ENCODE measurements around the gene WDR38. TPM values are rescaled to one million over a fixed set of nuclear protein-coding genes. Genes with fewer than 3 reads are reported as not detected.
A peak's percentile ranks its signal among the peaks of the same experiment; 100 is the strongest.

WDR38 gene
- total and polyA plus RNA-seq, 2 of the 13 experiments (the other 11 are each of a cell fraction or from before 2014, with no cell fraction given), result not detected

DNA sequence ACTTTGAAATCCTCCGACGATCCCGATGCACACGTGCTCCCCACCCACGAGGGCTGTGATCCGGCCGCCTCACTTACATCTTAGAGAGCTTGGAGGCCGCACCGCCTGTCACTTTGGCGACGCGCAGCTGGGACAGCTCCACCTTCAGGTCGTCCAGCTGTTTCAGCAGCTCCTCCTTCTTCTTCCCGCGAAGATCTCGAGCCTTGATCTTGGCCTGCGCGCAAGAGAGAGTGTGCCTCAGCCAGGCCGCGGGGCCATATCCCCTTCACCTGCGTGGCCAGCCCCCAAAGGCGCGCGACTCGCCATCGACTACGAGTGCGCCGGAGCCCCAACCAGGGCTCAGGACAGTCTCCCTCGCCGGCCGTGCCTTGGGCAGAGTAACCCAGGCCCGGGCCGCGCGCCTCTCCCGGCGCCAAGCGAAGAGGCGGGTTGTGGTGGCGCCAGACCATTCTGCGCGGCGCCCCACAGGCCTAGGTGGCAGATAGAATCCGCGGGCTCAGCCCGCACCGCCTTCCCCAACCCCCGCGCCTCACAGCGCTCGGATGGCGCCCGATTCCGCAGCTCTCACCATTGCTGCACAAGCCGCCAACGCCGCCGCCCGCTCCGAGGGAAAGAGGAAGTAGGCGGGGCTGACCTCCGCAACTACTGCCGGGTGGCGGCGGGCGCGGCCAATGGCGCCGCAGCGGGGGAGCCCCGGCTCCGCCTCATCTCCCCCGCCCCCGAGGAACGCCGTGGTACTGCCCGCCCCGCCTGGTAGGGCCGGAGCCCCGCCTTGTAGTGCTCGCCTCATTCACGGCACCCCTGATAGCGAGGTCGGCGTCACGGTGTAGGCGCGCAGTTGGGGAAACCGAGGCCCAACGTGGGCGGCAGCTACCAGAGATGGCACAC lies 8.3 kb downstream of the WDR38 start, which contains the start of the genes ARPC5L and RPL35 (continued):
- no peak for TF ChIP-seq PHF5A (CRISPR knock-in tag; IDR thresholded peaks at IDR 0.05; ENCODE audit: low read depth, unreplicated experiment)
- TF ChIP-seq THAP11 (CRISPR knock-in tag; IDR thresholded peaks at IDR 0.05), result peak; percentile 90
- no peak; the same call in 1 of the 2 replicates for TF ChIP-seq ZBTB33 (CRISPR knock-in tag; IDR thresholded peaks at IDR 0.05)
- TF ChIP-seq AGO2 (optimal IDR thresholded peaks at IDR 0.05; ENCODE audit: low read depth, low read length), result peak; percentile 98
- peak; percentile 41; the same call in 1 of the 2 replicates for TF ChIP-seq ZSCAN30 (CRISPR knock-in tag; IDR thresholded peaks at IDR 0.05)
- TF ChIP-seq, protein P1, sequence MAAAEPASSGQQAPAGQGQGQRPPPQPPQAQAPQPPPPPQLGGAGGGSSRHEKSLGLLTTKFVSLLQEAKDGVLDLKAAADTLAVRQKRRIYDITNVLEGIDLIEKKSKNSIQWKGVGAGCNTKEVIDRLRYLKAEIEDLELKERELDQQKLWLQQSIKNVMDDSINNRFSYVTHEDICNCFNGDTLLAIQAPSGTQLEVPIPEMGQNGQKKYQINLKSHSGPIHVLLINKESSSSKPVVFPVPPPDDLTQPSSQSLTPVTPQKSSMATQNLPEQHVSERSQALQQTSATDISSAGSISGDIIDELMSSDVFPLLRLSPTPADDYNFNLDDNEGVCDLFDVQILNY (CRISPR knock-in tag; conservative IDR thresholded peaks at IDR 0.05), result no peak
- TF ChIP-seq SNRNP70 (IDR thresholded peaks at IDR 0.05; ENCODE audit: low read depth, low read length), result no peak
- TF ChIP-seq ZBTB34 (CRISPR knock-in tag; IDR thresholded peaks at IDR 0.05), result no peak
- TF ChIP-seq, protein P2, sequence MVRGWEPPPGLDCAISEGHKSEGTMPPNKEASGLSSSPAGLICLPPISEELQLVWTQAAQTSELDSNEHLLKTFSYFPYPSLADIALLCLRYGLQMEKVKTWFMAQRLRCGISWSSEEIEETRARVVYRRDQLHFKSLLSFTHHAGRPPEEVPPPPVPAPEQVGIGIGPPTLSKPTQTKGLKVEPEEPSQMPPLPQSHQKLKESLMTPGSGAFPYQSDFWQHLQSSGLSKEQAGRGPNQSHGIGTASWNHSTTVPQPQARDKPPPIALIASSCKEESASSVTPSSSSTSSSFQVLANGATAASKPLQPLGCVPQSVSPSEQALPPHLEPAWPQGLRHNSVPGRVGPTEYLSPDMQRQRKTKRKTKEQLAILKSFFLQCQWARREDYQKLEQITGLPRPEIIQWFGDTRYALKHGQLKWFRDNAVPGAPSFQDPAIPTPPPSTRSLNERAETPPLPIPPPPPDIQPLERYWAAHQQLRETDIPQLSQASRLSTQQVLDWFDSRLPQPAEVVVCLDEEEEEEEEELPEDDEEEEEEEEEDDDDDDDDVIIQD (CRISPR knock-in tag; IDR thresholded peaks at IDR 0.05; ENCODE audit: low read depth), result no peak
- no peak; the same call in 1 of the 2 replicates for TF ChIP-seq ZNF562 (CRISPR knock-in tag; IDR thresholded peaks at IDR 0.05; ENCODE audit: borderline replicate concordance)
- TF ChIP-seq, protein P3, sequence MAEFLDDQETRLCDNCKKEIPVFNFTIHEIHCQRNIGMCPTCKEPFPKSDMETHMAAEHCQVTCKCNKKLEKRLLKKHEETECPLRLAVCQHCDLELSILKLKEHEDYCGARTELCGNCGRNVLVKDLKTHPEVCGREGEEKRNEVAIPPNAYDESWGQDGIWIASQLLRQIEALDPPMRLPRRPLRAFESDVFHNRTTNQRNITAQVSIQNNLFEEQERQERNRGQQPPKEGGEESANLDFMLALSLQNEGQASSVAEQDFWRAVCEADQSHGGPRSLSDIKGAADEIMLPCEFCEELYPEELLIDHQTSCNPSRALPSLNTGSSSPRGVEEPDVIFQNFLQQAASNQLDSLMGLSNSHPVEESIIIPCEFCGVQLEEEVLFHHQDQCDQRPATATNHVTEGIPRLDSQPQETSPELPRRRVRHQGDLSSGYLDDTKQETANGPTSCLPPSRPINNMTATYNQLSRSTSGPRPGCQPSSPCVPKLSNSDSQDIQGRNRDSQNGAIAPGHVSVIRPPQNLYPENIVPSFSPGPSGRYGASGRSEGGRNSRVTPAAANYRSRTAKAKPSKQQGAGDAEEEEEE (CRISPR knock-in tag; IDR thresholded peaks at IDR 0.05; ENCODE audit: borderline replicate concordance), result no peak
- TF ChIP-seq ZBTB38 (CRISPR knock-in tag; IDR thresholded peaks at IDR 0.05), result peak; percentile 32
- TF ChIP-seq GTF3A (CRISPR knock-in tag; conservative IDR thresholded peaks at IDR 0.05), result no peak
- TF ChIP-seq ZNF138 (CRISPR knock-in tag; IDR thresholded peaks at IDR 0.05; ENCODE audit: low read depth), result peak; percentile 80; the same call in 1 of the 2 replicates
- no peak for TF ChIP-seq ZFP36L2 (CRISPR knock-in tag; IDR thresholded peaks at IDR 0.05)
- no peak for TF ChIP-seq ZNF530 (CRISPR knock-in tag; IDR thresholded peaks at IDR 0.05; ENCODE audit: low read depth)
- TF ChIP-seq HOXD1 (CRISPR knock-in tag; IDR thresholded peaks at IDR 0.05), result 0 out of 2 replicates have a peak, but pooled peaks have one; percentile 11
- TF ChIP-seq ZFX (CRISPR knock-in tag; IDR thresholded peaks at IDR 0.05; ENCODE audit: low read depth), result peak; percentile 95
- TF ChIP-seq YY1 (IDR thresholded peaks at IDR 0.05; ENCODE audit: insufficient read depth, insufficient replicate concordance, low read depth, low read length), result peak; percentile 84
